Left lung (tissue), 10 donors: Measurements from ENCODE around the gene AP3B2. TPM values are rescaled to one million over a fixed set of nuclear protein-coding genes. Genes with fewer than 3 reads are reported as not detected.
"Not testable (repeated sequence)": the region's sequence is repeated elsewhere in the genome, so short reads cannot be mapped to it uniquely, and the experiment has no call there.

Experiments used
- ATAC-seq: fragments of 200-7000 bp; cut with Tn5 transposase; one replicate; pipeline ENCODE4 v1.9.1; 2020; ENCODE audit warnings: moderate library complexity
- DNase-seq, 4 donors: peaks; one replicate each; pipeline ENCODE4 v3.0.0-alpha.2; 2013 to 2020
- H3K27ac ChIP-seq, 2 donors: fragments of 200-600 bp; sonication (generic) in 1 of 2; one replicate each; pipeline versions ENCODE4 v1.5.0 to v1.8.0; 2020 to 2021
- H3K27me3 ChIP-seq, 2 donors: fragments of 200-600 bp; sonication (generic) in 1 of 2; one replicate each; pipeline versions ENCODE4 v1.5.0 to v1.8.0; 2020 to 2021
- H3K36me3 ChIP-seq, 2 donors: fragments of 200-600 bp; sonication (generic) in 1 of 2; one replicate each; pipeline versions ENCODE4 v1.5.0 to v1.8.0; 2020 to 2021
- H3K4me1 ChIP-seq, 2 donors: fragments of 200-600 bp; one replicate each; pipeline ENCODE4 v1.8.0; 2021
- H3K4me3 ChIP-seq, 2 donors: fragments of 200-600 bp; sonication (generic) in 1 of 2; one replicate each; pipeline versions ENCODE4 v1.5.0 to v1.8.0; 2020 to 2021; ENCODE audit warnings: mild to moderate bottlenecking in 1 of 2
- H3K9me3 ChIP-seq, 2 donors: fragments of 200-600 bp; sonication (generic) in 1 of 2; one replicate each; pipeline versions ENCODE4 v1.5.0 to v1.8.0; 2020 to 2021
- intact Hi-C, 2 donors: fragments of 100-400 bp; cut with DNase I; formaldehyde crosslinking; loops; one replicate each; pipeline versions ENCODE4 v1.11.2 to v1.14.2; 2022
- polyA plus RNA-seq, 6 donors: library from polyadenylated mRNA; unstranded; fragments of 120-200 nt; gene quantifications; one replicate each; pipeline ENCODE4 v1.2.1, GENCODE V29; 2013; ENCODE audit not compliant: insufficient read length in 6 of 6
- total RNA-seq, 2 donors: library from RNA; stranded (reverse); fragmentation: NEBNext Ultra II Directional; extraction: Animal tissue kit (Norgen Biotek cat#: 25700); gene quantifications; one replicate each; pipeline ENCODE4 v1.2.1, GENCODE V29; 2021
- TF ChIP-seq, protein P1 (sequence below), 2 donors: fragments of 200-600 bp; sonication (generic) in 1 of 2; IDR thresholded peaks; one replicate each; pipeline versions ENCODE4 v1.5.0 to v1.8.0; 2021; ENCODE audit warnings: antibody characterized with exemption in 2 of 2
- donor health status: DM: no; HTN: yes; CAD: no.
- donor health status: DM: no; HTN: no; CAD: no.

Gene AP3B2
- total and polyA plus RNA-seq, 8 donors: 0.82 to 3.0 (median 2.1) TPM

GRCh38 chr15:82712036-82712435 is 2.4 kb upstream of the AP3B2 start:
- TF ChIP-seq, protein P1, sequence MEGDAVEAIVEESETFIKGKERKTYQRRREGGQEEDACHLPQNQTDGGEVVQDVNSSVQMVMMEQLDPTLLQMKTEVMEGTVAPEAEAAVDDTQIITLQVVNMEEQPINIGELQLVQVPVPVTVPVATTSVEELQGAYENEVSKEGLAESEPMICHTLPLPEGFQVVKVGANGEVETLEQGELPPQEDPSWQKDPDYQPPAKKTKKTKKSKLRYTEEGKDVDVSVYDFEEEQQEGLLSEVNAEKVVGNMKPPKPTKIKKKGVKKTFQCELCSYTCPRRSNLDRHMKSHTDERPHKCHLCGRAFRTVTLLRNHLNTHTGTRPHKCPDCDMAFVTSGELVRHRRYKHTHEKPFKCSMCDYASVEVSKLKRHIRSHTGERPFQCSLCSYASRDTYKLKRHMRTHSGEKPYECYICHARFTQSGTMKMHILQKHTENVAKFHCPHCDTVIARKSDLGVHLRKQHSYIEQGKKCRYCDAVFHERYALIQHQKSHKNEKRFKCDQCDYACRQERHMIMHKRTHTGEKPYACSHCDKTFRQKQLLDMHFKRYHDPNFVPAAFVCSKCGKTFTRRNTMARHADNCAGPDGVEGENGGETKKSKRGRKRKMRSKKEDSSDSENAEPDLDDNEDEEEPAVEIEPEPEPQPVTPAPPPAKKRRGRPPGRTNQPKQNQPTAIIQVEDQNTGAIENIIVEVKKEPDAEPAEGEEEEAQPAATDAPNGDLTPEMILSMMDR (IDR thresholded peaks at IDR 0.05): no peak
- Histone ChIP-seq H3K36me3 (no peaks in the 10 kb centered on the region), H3K27me3 (peaks cover 0 to 69% of the 10 kb centered on the region in 2 donors), H3K4me1 (peaks cover 3 to 16% of the 10 kb centered on the region in 2 donors), H3K9me3 (peaks cover 0 to 4% of the 10 kb centered on the region in 2 donors), H3K4me3 (no peak overlapping the region), H3K27ac (no peak overlapping the region)
- DNase-seq (no peak), ATAC-seq (no peak)
- intact Hi-C loops: no loop called here

GRCh38 chr15:82710926-82711490 is 1.3 kb upstream of the AP3B2 start:
- Histone ChIP-seq H3K27ac (no peak overlapping the region), H3K4me3 (no peak overlapping the region), H3K27me3 (peaks cover 0 to 69% of the 10 kb centered on the region in 2 donors), H3K4me1 (peaks cover 3 to 16% of the 10 kb centered on the region in 2 donors), H3K9me3 (no peaks in the 10 kb centered on the region), H3K36me3 (no peaks in the 10 kb centered on the region)
- DNase-seq (no peak), ATAC-seq (no peak)
- intact Hi-C loops: no loop called here
- TF ChIP-seq, protein P1 (IDR thresholded peaks at IDR 0.05): no peak

GRCh38 chr15:82710208-82710555 is 507 bp upstream of the AP3B2 start:
- TF ChIP-seq, protein P1 (IDR thresholded peaks at IDR 0.05): no peak
- intact Hi-C loops: no loop called here
- Histone ChIP-seq H3K27me3 (peaks cover 0 to 69% of the 10 kb centered on the region in 2 donors), H3K27ac (no peak overlapping the region), H3K4me3 (peak overlapping the region; percentile 59 to 73), H3K36me3 (no peaks in the 10 kb centered on the region), H3K9me3 (no peaks in the 10 kb centered on the region), H3K4me1 (peaks cover 3 to 16% of the 10 kb centered on the region in 2 donors)
- DNase-seq (no peak), ATAC-seq (no peak)

DNA sequence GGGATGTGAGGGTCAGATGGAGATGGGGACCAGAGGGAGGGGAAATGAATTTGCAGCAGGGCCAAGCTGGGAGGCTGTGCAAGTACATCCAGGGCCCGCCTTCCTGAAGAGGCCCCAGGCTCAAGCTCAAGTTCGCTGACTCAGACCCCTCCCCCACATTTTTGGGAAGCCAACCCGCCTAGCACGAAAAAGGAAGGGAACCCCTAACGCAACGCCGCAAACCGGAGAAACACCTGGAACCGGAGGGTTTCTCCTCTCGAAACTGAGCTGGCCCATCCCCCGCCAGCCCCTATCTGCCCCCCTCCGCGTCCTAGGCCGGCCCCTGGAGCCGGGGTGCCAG is 624 bp downstream of the AP3B2 start:
- no peak for DNase-seq
- intact Hi-C loops: no loop called here
- Histone ChIP-seq H3K36me3 (no peaks in the 10 kb centered on the region), H3K27ac (no peak overlapping the region), H3K4me1 (peaks cover 3 to 16% of the 10 kb centered on the region in 2 donors), H3K27me3 (peaks cover 0 to 60% of the 10 kb centered on the region in 2 donors), H3K9me3 (no peaks in the 10 kb centered on the region), H3K4me3 (peak overlapping the region in 1 of 2 donors; percentile 59)
- TF ChIP-seq, protein P1 (IDR thresholded peaks at IDR 0.05): no peak
- no peak for ATAC-seq

DNA sequence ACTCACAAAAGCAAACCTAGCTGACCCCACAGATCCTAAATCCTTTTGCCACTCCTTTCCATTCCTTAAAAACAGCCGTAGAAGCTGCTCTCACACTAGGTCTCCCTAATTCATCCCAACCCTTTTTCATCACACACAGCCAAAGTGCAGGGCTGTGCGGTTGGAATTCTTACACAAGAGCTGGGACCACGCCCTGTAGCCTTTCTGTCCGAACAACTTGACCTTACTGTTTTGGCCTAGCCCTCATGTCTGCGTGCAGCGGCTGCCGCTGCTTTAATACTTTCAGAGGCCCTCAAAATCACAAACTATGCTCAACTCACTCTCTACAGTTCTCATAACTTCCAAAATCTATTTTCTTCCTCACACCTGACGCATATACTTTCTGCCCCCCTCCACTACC is 3.8 kb downstream of the AP3B2 start:
- H3K36me3 ChIP-seq, H3K9me3 ChIP-seq, DNase-seq, ATAC-seq, intact Hi-C loops, H3K27ac ChIP-seq, H3K4me3 ChIP-seq: not testable (repeated sequence)
- Histone ChIP-seq H3K27me3 (peaks cover 0 to 37% of the 10 kb centered on the region in 2 donors), H3K4me1 (peaks cover 3 to 16% of the 10 kb centered on the region in 2 donors)

GRCh38 chr15:82699726-82700125 is 9.9 kb downstream of the AP3B2 start:
- intact Hi-C loops: no loop called here
- no peak for ATAC-seq
- no peak overlapping the region for H3K27ac ChIP-seq
- no peaks in the 10 kb centered on the region for H3K9me3 ChIP-seq
- DNase-seq: peak in 1 of 4 donors; percentile 67
- H3K36me3 ChIP-seq: no peaks in the 10 kb centered on the region
- no peak overlapping the region for H3K4me3 ChIP-seq
- H3K27me3 ChIP-seq: peaks cover 0 to 17% of the 10 kb centered on the region in 2 donors
- H3K4me1 ChIP-seq: no peaks in the 10 kb centered on the region
- TF ChIP-seq, protein P1 (IDR thresholded peaks at IDR 0.05): no peak
